Fibroblast of skin of right quadriceps (primary cell): Measurements from ENCODE around the gene PLCB1.
"Not testable (repeated sequence)": the region's sequence is repeated elsewhere in the genome, so short reads cannot be mapped to it uniquely, and the experiment has no call there.

ENCODE experiments used
- DNase-seq: peaks from one replicate; pipeline ENCODE4 v3.0.0-alpha.2; 2013

PLCB1 gene

GRCh38 chr20:8339349-8339748 is 207.3 kb downstream of the PLCB1 start:
- DNase-seq: no peak

DNA sequence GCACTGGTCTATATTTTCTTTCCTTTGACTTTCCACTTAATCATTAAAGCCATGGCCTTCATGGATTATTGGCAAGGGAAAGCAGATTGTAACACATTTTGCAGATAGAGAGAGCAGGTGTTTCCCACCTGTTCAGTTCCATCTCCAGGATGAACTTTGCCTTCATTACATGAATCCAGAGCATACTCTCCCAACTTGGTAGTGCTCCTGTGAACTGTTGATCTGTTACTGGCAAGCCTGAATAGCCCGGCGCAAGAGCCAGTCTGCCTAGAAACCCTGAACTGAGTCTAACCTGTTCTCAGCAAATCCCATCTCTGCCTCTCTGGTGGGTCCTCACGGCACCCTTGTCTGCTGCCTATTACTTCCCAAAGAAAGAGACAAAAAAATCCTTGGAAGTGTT is 210.3 kb downstream of the PLCB1 start:
- DNase-seq: no peak

DNA sequence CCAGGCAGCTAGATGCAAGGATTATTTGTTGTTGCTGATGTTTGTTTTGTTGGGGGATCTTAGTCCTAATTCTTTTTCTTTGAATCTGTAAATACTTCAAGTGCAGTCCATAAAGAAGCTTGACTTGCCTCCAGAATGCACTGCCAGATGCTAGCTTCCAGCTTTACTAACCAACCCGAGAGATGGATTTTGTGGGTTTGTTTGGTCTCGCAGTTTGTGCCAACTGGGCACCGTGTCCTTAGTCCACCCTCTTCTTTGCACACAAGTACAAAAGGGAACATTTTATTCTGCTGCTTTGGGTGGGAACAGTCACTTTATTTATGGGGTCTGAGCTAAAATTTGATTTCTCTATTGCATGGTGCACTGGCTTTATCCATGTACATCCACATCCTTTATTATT is 212.0 kb downstream of the PLCB1 start:
- DNase-seq: no peak

- no peak for DNase-seq
These were observed 212.6 kb downstream of the PLCB1 start for GRCh38 chr20:8344631-8345030.

DNA sequence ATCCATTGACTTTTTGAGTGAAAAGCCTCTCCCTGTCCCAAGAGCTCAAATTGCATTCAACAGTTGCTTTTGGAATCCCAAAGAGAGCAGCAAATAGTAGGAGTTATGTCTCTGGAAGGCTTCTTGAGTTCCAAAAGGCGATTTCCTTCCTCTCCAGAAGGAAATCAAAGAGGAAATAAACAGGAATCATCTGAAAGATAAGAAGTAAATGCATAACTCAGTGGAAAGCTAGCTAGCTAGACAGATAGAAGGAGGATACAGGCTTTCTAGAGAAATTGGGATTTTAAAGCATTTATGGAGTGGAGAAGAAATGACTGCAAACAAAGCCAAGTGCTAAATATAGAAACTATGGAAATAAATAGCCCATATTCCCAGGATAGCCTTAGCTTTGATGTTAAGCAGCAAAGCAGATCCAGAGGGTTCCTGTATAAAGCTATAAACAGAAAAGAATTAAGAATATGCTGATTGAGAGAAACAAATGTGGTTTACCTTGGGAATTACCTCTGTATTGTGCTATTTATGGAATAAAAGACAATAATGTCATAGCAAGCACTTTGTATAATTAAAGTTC is 214.7 kb downstream of the PLCB1 start:
- no peak for DNase-seq

GRCh38 chr20:8350225-8350624 is 218.2 kb downstream of the PLCB1 start:
- not testable (repeated sequence) for DNase-seq

DNA sequence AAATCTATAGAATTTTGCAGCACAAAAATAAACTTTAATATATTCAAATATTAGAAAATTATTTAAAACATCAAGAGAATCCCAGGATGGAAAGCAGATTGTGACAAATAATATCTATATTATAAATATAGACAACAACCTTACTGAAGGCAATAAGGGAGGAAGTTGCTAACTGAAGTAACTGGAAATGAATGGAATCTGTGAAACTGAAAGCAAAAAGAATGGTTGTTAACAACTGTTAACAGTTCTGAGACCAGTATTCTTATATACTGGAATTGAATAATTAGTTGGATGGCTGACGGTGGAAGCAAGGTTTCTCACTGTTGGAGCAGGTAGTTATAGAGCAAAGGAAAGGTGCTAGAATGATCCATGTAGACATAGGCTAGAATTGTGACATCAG is 220.4 kb downstream of the PLCB1 start:
- no peak for DNase-seq

- DNase-seq: no peak
These were observed 221.4 kb downstream of the PLCB1 start for GRCh38 chr20:8353512-8353911.

DNA sequence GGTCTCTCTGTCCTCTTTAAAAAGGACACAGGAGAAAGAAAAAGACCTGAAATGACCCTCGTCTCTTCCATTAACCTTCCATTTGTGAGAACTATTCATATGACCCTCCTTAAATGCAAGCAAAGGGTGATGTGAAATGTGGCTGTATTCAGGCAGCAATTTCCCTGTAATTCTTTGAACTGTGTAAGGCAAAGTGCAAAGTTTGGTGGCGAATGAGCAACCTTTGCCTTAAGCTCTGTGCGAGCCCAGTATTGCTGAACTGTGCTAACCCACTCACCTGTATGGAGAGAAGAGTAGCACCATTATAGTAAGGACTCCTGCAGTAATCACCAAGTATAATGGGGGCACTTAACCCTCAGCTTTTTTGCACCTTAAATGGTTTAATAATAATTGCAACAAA is 223.4 kb downstream of the PLCB1 start:
- no peak for DNase-seq

- DNase-seq: no peak
These were observed 224.7 kb downstream of the PLCB1 start for GRCh38 chr20:8356806-8357205.

DNA sequence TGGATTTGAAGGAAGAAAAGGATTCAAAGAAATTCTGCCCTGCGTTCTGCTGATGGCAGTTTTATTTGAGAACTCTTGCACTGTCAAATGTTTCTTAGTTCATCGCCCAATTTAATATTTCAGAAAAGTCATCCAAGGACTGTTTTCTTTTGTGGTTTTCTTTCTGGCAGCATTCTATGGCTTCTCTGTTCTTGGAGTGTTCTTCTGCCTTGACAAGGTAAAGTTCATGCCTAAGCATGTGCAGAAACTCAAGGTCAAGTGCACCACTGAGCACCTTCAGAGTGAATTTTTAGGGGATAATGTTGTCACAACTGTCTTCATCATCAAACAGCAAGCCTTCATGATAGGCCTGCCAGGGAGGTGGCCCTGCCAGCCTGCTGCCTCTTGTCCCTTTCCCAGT is 225.6 kb downstream of the PLCB1 start:
- DNase-seq: no peak

- DNase-seq: no peak
These were observed 228.0 kb downstream of the PLCB1 start for GRCh38 chr20:8360035-8360434.

GRCh38 chr20:8361006-8361652 is 229.1 kb downstream of the PLCB1 start:
- DNase-seq: peak; percentile 55

DNA sequence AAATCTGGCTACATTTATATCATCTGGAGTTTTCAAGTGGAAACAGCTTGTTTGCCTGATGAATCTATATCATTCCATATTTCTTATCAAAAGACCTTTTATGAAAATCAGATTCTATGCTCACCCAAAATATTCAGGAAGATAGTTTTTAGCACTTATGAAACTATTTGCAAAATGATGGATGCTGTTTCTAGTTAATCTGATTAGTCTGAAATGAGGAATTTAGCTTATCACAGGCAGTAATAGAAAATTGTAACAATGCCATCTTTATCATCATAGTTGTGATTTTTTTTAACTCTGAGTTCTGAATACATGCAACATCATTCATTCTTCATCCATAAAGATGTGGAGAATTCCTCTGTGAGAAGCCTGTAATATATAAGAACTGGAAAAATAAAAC is 229.7 kb downstream of the PLCB1 start:
- DNase-seq: no peak

DNA sequence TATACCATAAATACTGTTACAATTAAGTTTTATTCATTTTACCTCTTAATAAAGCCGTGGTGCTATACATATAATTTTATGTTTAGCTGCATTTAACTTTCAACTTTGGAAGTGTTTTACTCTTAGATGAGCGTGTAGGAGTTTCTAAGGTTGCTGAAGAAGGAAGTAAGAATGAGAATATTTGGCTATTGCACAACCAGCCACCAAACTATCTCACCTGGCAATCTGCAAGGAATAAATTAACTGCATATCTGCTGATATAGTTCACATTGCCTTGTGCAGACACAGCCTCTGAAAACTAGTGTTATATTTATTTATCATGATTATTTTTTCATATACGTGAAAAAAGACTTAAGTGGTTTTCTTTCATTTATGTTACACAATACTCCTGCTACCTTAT is 230.4 kb downstream of the PLCB1 start:
- no peak for DNase-seq

DNA sequence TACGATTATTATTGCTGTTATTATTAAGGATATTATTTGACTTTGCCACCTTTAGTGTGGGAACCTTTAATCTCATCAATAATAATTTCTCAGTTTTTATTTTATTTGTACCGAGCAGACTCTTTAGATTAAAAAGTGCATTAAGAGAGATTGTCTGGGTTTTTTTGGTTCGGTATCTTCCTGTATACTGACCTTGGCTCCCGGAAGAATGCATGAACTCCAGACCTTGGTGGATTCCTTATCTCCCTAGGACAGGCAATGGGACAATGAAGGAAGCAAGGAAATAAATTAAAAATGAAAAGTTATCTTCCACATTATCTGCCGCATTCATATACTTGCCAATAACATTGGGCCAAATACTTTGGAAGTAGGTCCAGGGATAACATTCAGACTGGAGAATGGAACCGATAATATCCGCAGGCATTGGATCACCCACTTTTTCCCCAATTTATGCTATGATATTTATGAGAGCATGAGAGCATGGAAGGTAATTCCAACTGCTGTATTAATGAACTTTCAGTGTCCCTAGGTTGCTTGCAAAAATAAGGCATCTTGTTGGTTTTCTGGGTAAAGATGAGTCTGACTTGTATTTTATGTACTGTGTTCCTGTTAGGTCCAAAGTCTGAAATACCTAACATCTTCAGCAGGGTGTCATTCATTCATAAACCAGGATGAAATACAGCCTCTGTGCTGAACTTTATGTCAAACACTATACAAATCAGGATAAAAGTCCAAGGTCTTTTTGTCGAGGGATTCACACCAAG is 232.1 kb downstream of the PLCB1 start:
- DNase-seq: no peak

GRCh38 chr20:8364734-8365078 is 232.6 kb downstream of the PLCB1 start:
- DNase-seq: no peak

DNA sequence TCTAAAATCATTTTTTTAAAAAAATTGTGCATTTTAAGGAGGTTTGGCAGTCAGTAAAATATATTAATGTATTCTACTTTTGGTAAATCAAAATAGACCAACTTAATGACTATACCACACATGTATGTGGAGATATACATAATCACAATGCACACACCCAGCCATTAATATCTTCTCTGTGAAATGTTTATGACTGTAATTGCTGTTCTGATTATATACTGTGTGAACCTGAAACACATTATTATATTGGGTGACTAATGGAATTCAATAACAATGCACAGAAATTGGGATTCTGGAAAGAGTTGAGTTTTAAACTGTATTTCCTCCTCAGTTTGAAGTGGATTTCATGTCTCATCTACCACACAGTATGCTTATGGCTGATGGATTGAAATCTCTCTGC is 233.6 kb downstream of the PLCB1 start:
- no peak for DNase-seq

DNA sequence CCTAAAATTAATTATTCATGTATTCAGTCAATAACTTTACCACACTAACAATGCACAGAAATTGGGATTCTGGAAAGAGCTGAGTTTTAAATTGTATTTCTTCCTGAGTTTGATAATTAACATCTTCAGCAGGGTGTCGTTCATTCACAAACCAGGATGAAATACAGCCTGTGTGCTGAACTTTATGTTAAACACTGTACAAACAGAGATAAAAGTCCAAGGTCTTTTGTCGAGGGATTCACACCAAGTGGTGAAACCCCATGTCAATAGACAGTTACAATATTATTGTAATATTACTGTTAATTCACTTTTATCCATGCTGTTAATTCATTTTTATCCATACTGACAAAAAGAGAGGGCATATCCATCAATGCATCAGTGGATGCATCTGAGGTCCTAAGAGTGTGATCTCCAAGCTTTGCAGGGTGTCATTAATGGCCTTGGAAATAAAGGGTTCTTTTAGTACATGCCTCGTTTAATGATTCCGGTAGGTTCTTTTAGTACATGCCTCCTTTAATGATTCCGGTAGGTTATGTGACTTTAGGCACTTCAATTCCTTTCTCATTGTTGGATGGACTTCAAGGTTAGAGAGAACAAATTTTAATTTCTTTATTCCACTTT is 234.3 kb downstream of the PLCB1 start:
- DNase-seq: no peak

DNA sequence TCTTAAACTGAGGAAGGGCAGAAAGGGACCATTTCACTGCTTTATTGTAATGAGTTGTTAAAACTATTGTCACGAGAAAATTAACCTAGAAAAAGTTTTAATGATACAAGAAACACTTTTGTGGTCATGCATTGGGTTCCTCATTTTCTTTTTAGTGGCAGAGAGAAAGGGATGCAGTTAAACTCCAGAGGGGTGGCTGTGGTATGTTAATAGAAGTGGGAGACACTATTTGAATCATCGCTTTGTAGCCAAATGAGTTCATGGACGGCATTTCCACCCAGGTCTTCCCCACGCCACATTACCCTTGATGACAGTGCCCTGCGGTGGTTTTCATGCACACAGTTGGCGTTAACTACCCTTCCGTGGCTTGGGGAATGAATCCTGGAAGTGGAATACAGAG is 235.6 kb downstream of the PLCB1 start:
- no peak for DNase-seq

- DNase-seq: no peak
These were observed 236.6 kb downstream of the PLCB1 start for GRCh38 chr20:8368670-8369069.

DNA sequence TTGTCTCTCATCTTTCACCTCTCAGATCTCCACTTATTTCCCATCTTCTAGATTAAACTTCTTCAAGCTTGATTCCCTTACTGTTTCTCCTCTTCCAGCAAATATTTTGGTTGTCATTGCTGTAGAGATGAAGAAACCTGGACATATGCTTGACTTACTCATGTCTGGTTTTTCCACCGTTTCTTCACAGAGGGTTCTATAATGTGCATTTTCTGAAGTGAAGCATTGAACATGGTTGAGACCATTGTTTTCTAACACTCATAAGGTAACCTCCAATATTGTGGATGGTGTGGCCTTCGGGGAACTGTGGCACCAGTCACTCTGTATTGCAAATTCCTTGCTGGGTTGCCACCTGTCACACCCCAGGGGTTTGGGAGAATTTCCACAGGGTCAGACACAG is 237.2 kb downstream of the PLCB1 start:
- no peak for DNase-seq

DNA sequence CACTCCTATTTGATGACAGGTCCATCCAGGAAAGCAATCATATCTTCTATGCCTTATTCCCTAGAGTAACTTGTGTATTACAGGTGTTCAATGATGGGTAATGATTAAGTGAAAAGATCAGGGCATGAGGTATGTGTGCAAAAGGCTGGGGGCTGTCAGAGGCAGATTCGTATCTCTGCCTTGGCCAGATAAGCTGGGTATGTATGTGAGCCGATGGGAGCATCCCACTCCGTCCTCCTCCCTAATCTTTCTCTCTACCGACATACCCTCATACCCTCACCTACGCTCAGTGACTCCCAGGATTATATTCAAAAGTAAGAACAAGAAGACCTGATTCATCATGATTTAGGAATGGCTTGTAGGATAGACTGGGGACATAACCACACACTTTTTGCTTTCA is 238.7 kb downstream of the PLCB1 start:
- DNase-seq: no peak

DNA sequence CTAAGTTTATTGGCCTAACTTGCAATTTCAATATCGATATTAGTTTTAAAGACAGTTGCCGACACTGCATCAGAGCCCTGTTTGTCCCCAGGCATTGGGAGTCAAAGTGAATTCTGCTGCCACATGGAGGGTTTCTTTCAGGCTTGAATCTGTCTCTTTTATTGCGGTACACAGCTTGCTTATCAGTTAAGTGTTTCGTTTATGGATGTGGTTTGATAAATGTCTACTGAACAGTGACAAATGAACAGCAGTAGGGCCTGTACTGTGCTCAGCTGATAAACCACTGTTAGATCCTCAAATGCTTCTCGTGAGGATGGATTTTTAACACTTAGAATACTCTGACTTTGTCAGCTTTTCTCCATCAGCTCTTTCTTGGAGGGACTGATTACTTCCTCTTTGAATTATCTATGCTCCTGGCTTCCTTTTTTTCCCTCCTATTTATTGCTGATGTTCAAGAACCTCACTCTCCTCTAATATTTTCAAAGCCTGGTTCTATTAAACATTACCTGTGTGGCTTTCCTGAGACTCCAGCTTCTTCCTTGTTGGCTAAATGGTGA is 240.8 kb downstream of the PLCB1 start:
- no peak for DNase-seq
